GM19239 (cell line): ENCODE results near the gene WDR37.
"Not testable (repeated sequence)": the region's sequence is repeated elsewhere in the genome, so short reads cannot be mapped to it uniquely, and the experiment has no call there.

Experiments
- DNase-seq: peaks from one replicate; pipeline ENCODE4 v3.0.0; 2011; ENCODE audit warnings: low spot score; ENCODE audit not compliant: insufficient read length
- FAIRE-seq: peaks from 2 replicates; lab custom pipeline; 2011; peaks lifted over from hg19 to GRCh38; lab: Jason Lieb, UNC

The WDR37 gene

GRCh38 chr10:1161315-1161673 is 105.1 kb downstream of the WDR37 start:
- not testable (repeated sequence) for FAIRE-seq, DNase-seq

GRCh38 chr10:1162481-1163203 is 106.5 kb downstream of the WDR37 start:
- DNase-seq (no peak), FAIRE-seq (no peak)

GRCh38 chr10:1163204-1163660 is 107.0 kb downstream of the WDR37 start:
- DNase-seq: no peak
- FAIRE-seq: no peak

- DNase-seq: no peak
- FAIRE-seq: no peak
These were observed 107.6 kb downstream of the WDR37 start for GRCh38 chr10:1163831-1164230.

- DNase-seq (no peak), FAIRE-seq (no peak)
These were observed 110.1 kb downstream of the WDR37 start for GRCh38 chr10:1166101-1166827.

GRCh38 chr10:1166828-1167275 is 110.7 kb downstream of the WDR37 start:
- no peak for FAIRE-seq
- no peak for DNase-seq

- no peak for FAIRE-seq
- DNase-seq: no peak
These were observed 112.6 kb downstream of the WDR37 start for GRCh38 chr10:1168763-1169162.

GRCh38 chr10:1169186-1169885 is 113.2 kb downstream of the WDR37 start:
- FAIRE-seq (no peak), DNase-seq (no peak)

GRCh38 chr10:1169981-1170866 is 114.0 kb downstream of the WDR37 start:
- FAIRE-seq: no peak
- DNase-seq: no peak

GRCh38 chr10:1170867-1171180 is 114.6 kb downstream of the WDR37 start:
- FAIRE-seq: no peak

GRCh38 chr10:1171182-1171581 is 115.0 kb downstream of the WDR37 start:
- FAIRE-seq (no peak), DNase-seq (no peak)

More at GRCh38 chr10:1170867-1171180, 114.6 kb downstream of the WDR37 start:
- no peak for DNase-seq

GRCh38 chr10:1171586-1171985 is 115.4 kb downstream of the WDR37 start:
- FAIRE-seq: no peak
- DNase-seq: no peak

- FAIRE-seq (no peak), DNase-seq (no peak)
These were observed 116.2 kb downstream of the WDR37 start for GRCh38 chr10:1172256-1172984.

GRCh38 chr10:1173091-1173490 is 116.9 kb downstream of the WDR37 start:
- DNase-seq (no peak), FAIRE-seq (no peak)

- no peak for FAIRE-seq
- DNase-seq: no peak
These were observed 117.8 kb downstream of the WDR37 start for GRCh38 chr10:1174022-1174421.

- DNase-seq (no peak), FAIRE-seq (no peak)
These were observed 119.9 kb downstream of the WDR37 start for GRCh38 chr10:1175956-1176565.

- FAIRE-seq: no peak
- DNase-seq: no peak
These were observed 121.8 kb downstream of the WDR37 start for GRCh38 chr10:1177936-1178335.

GRCh38 chr10:1178506-1178905 is 122.3 kb downstream of the WDR37 start:
- FAIRE-seq (no peak), DNase-seq (no peak)
